Gastroesophageal sphincter (tissue), 4 donors: ENCODE measurements around the gene GPS1. TPM values are rescaled to one million over a fixed set of nuclear protein-coding genes. Genes with fewer than 3 reads are reported as not detected.

Source experiments
- ATAC-seq: fragments of 150-250 bp; one replicate; pipeline ENCODE4 v1.9.1; 2016; ENCODE audit warnings: mild to moderate bottlenecking, moderate library complexity
- H3K27ac ChIP-seq, 4 donors: fragments of 200-600 bp; sonication (generic) in 3 of 4; 1 replicate in 3 of 4; 2 replicates in 1 of 4; pipeline ENCODE4 v1.5.1; 2016 to 2019
- H3K27me3 ChIP-seq: fragments of 200-600 bp; sonication (generic); one replicate; pipeline ENCODE4 v1.5.1; 2019
- H3K36me3 ChIP-seq, 2 donors: fragments of 200-600 bp; sonication (generic); one replicate each; pipeline ENCODE4 v1.5.1; 2019; ENCODE audit warnings: control low read depth in 1 of 2
- H3K4me1 ChIP-seq, 3 donors: fragments of 200-600 bp; sonication (generic); 1 replicate in 2 of 3; 2 replicates in 1 of 3; pipeline ENCODE4 v1.5.1; 2016 to 2019; ENCODE audit warnings: control low read depth in 2 of 3
- H3K4me3 ChIP-seq, 2 donors: fragments of 200-600 bp; sonication (generic); one replicate each; pipeline ENCODE4 v1.5.1; 2019; ENCODE audit warnings: mild to moderate bottlenecking in 1 of 2, moderate library complexity in 1 of 2
- H3K9me3 ChIP-seq, 3 donors: fragments of 200-600 bp; sonication (generic); one replicate each; pipeline ENCODE4 v1.5.1; 2017 to 2019; ENCODE audit warnings: control low read depth in 2 of 3
- EP300 ChIP-seq: sonication (generic); formaldehyde crosslinking; IDR thresholded peaks from one replicate; pipeline ENCODE4 v1.6.1; 2017; ENCODE audit warnings: antibody characterized with exemption, mild to moderate bottlenecking
- POLR2A ChIP-seq, 2 donors: fragments of 450-650 bp; IDR thresholded peaks; one replicate each; pipeline ENCODE4 v1.6.1; 2017; ENCODE audit warnings: antibody characterized with exemption in 2 of 2, mild to moderate bottlenecking in 2 of 2, moderate library complexity in 1 of 2
- POLR2AphosphoS5 ChIP-seq: sonication (generic); formaldehyde crosslinking; IDR thresholded peaks from one replicate; pipeline ENCODE4 v1.6.1; 2017; ENCODE audit warnings: antibody characterized with exemption
- WGBS, 2 donors: methylation state at CpG; one replicate each; pipeline ENCODE4 v1.1.5; 2018; ENCODE audit warnings: low coverage in 1 of 2; 5-methylcytosine and 5-hydroxymethylcytosine counted together
- total RNA-seq, 4 donors: library from RNA; depleted of rRNA; stranded (reverse); fragments of >200 nt; gene quantifications; one replicate each; pipeline ENCODE4 v1.1.0, GENCODE V29; 2016
- TF ChIP-seq, protein P1 (sequence below), 4 experiments: fragments of 200-600 bp in 2 of 4; fragments of 450-650 bp in 2 of 4; sonication (generic) in 1 of 4; IDR thresholded peaks; one replicate each; pipeline ENCODE4 v1.5.1; 2017 to 2019; ENCODE audit warnings: antibody characterized with exemption in 4 of 4, mild to moderate bottlenecking in 2 of 4, moderate library complexity in 2 of 4

Gene GPS1
- total RNA-seq, 4 donors from 2014 or later, result 69.3 to 103 (median 77.2) TPM

DNA sequence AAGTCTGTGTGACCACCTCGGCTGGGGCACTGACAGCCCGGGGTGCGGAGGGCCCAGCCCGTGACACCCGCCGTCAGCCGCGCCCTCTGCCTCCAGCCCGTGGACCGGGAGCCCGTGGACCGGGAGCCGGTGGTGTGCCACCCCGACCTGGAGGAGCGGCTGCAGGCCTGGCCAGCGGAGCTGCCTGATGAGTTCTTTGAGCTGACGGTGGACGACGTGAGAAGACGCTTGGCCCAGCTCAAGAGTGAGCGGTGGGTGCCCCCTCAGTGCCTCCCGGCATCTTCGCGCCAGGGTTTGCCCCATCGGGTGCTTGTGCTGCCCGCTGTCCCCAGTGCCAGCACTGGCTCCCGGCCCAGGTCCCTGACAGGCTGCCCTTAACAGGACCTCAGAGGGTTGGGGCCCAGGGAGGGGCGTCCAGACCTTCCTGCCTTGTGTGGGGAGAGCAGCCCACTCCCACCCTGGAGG, 42.7 kb upstream of the GPS1 start:
- Histone ChIP-seq H3K4me3 (no peak overlapping the region), H3K9me3 (no peaks in the 10 kb centered on the region), H3K36me3 (peaks cover 0 to 34% of the 10 kb centered on the region in 2 donors), H3K4me1 (peaks cover 0 to 30% (median 10%) of the 10 kb centered on the region in 3 donors), H3K27me3 (no peaks in the 10 kb centered on the region), H3K27ac (no peak overlapping the region)
- 80% methylated on average over 1 of the region's 28 CpGs; no CpG with 5 or more reads in 1 of the 2 donors for WGBS, 2 donors
- no peak for ATAC-seq
- TF ChIP-seq POLR2AphosphoS5 (no peak), EP300 (no peak), POLR2A (IDR thresholded peaks at IDR 0.05) (no peak)
- TF ChIP-seq, protein P1, sequence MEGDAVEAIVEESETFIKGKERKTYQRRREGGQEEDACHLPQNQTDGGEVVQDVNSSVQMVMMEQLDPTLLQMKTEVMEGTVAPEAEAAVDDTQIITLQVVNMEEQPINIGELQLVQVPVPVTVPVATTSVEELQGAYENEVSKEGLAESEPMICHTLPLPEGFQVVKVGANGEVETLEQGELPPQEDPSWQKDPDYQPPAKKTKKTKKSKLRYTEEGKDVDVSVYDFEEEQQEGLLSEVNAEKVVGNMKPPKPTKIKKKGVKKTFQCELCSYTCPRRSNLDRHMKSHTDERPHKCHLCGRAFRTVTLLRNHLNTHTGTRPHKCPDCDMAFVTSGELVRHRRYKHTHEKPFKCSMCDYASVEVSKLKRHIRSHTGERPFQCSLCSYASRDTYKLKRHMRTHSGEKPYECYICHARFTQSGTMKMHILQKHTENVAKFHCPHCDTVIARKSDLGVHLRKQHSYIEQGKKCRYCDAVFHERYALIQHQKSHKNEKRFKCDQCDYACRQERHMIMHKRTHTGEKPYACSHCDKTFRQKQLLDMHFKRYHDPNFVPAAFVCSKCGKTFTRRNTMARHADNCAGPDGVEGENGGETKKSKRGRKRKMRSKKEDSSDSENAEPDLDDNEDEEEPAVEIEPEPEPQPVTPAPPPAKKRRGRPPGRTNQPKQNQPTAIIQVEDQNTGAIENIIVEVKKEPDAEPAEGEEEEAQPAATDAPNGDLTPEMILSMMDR (IDR thresholded peaks at IDR 0.05), result no peak

DNA sequence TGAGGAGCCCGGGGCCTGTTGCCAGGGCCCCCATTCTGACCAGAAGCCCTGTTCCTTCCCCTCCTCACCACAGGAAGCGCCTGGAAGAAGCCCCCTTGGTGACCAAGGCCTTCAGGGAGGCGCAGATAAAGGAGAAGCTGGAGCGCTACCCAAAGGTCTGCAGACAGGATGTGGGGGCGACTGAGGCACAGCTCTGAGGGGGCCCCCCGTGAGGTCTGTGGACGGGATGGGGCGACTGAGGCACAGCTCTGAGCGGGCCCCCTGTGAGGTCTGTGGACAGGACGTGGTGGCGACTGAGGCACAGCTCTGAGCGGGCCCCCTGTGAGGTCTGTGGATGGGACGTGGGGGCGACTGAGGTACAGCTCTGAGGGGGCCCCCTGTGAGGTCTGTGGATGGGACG, 42.3 kb upstream of the GPS1 start:
- Histone ChIP-seq H3K36me3 (peaks cover 0 to 34% of the 10 kb centered on the region in 2 donors), H3K4me1 (peaks cover 0 to 26% (median 5%) of the 10 kb centered on the region in 3 donors), H3K27me3 (no peaks in the 10 kb centered on the region), H3K27ac (no peak overlapping the region), H3K4me3 (no peak overlapping the region), H3K9me3 (no peaks in the 10 kb centered on the region)
- WGBS, 2 donors, result 89 to 100% methylated on average over 1 to 3 of the region's 15 CpGs
- no peak for TF ChIP-seq POLR2A (IDR thresholded peaks at IDR 0.05)
- no peak for TF ChIP-seq POLR2AphosphoS5
- TF ChIP-seq, protein P1 (IDR thresholded peaks at IDR 0.05), result no peak
- TF ChIP-seq EP300, result no peak
- ATAC-seq, result no peak

DNA sequence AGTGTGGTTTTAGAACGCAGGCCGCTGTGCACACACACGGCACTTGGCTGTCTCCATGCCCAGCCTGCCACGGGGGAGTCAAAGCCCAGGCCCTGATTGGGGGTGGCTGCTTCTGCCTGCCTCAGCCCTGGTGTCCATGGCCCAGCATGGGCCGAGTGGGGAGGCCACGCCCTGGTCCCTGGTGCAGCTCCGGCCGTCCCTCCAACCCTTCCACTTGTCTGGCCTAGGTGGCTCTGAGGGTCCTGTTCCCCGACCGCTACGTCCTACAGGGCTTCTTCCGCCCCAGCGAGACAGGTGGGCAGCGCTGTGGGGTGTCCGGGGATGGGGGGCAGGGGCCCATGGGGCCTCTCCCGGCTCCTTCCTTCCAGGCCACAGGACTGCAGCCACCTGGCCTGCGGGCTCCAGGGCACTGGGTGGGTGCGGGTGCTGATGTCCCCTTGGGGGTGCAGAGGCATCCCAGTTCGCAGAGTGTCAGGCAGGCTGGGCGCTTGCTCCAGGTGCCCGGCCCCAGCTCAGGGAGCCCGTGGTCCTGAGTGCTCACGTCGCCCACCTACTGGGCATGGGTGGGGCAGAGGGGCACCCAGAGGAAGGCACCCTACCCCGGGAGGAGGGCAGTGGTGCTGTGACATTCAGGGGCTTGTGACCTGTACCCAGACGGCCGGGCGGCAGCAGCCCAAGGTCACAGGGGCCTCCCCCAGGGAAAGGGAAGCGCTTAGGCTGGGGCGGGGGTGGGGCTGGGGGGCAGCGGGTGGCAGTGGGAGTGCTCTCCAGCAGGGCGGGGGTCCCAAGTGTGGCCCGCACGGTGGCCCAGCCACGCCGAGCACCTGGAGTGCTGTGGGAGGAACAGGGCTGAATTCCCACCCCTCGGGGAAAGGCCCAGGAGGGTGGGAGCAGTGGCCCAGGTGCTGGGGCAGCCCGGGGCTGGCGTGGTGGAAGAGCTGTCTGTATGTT, 40.8 kb upstream of the GPS1 start:
- ATAC-seq, result no peak
- Histone ChIP-seq H3K9me3 (no peaks in the 10 kb centered on the region), H3K36me3 (peaks cover 0 to 34% of the 10 kb centered on the region in 2 donors), H3K4me1 (peaks cover 0 to 12% (median 3%) of the 10 kb centered on the region in 3 donors), H3K27me3 (no peaks in the 10 kb centered on the region), H3K4me3 (no peak overlapping the region), H3K27ac (no peak overlapping the region)
- TF ChIP-seq POLR2AphosphoS5 (no peak), EP300 (no peak)
- TF ChIP-seq, protein P1 (IDR thresholded peaks at IDR 0.05), result no peak
- 100% methylated on average over 2 of the region's 39 CpGs; no CpG with 5 or more reads in 1 of the 2 donors for WGBS, 2 donors

DNA sequence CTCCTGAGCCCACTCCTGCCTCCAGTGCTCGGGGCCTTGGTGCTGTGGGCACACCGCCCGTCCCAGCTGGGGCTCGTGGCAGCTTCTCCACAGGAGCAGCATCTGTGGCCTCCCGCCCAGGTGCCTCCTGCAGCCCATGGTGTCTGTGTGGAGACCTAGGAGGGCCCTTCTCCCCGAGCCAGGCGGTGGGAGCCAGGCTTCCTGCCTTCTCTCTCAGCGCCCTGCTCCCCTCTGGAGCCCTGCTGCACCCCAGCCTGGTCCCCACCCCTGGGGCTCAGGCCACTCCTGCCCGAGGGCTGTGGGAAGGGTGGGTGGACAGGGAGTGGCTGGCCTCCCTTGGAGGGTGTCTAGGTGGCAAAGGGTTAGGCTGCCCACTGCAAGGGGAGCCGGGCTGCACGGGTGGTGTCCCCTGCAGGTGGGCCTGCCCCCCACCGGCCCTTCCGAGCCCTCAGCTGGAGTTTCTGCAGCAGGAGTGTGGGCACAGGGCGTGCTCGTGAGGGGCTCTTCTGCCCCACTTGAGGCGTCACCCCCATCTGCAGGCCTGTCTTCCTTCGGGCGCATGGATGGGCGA, 40.0 kb upstream of the GPS1 start:
- H3K27ac ChIP-seq, result no peak overlapping the region
- H3K9me3 ChIP-seq, result no peaks in the 10 kb centered on the region
- peaks cover 0 to 4% (median under 1%) of the 10 kb centered on the region in 3 donors for H3K4me1 ChIP-seq
- no peak for ATAC-seq
- no peak overlapping the region for H3K4me3 ChIP-seq
- peaks cover 0 to 34% of the 10 kb centered on the region in 2 donors for H3K36me3 ChIP-seq
- no peak for TF ChIP-seq POLR2A (IDR thresholded peaks at IDR 0.05)
- TF ChIP-seq EP300, result no peak
- TF ChIP-seq, protein P1 (IDR thresholded peaks at IDR 0.05), result no peak
- no peak for TF ChIP-seq POLR2AphosphoS5
- no CpG with 5 or more reads among the region's 19 CpGs for WGBS, 2 donors
- H3K27me3 ChIP-seq, result no peaks in the 10 kb centered on the region
